ENCODE data around the gene TNRC6C. TPM values are rescaled to one million over a fixed set of nuclear protein-coding genes. Genes with fewer than 3 reads are reported as not detected.
A peak's percentile ranks its signal among the peaks of the same experiment; 100 is the strongest.

TNRC6C gene
- total and polyA plus RNA-seq, 2 donors: 11.8 to 12.0 TPM

GRCh38 chr17:77943971-77944370 is 14.5 kb upstream of the TNRC6C start:
- DNase-seq (ENCODE audit: low read depth in 6 of 9, low spot score in 9 of 9): no peak
- Histone ChIP-seq H3K27ac (ENCODE audit: low read depth in 1 of 2, low read length in 1 of 2) (no peak overlapping the region), H3K4me1 (ENCODE audit: control insufficient read depth in 2 of 2, insufficient read depth in 2 of 2, low read length in 2 of 2) (peaks cover 0 to 13% of the 10 kb centered on the region in 2 donors), H3K4me3 (ENCODE audit: low read length in 2 of 2) (no peak overlapping the region), H3K9me3 (ENCODE audit: control insufficient read depth in 2 of 2, insufficient read depth in 1 of 2, low read length in 1 of 2) (peaks cover 0 to 9% of the 10 kb centered on the region in 2 donors), H3K27me3 (ENCODE audit: control insufficient read depth in 2 of 2, insufficient read depth in 1 of 2, low read length in 1 of 2) (peaks cover 0 to 4% of the 10 kb centered on the region in 2 donors), H3K36me3 (ENCODE audit: control insufficient read depth in 2 of 2, insufficient read depth in 2 of 2, low read length in 1 of 2) (no peaks in the 10 kb centered on the region)
- WGBS: 94% methylated on average over 5 of the region's 5 CpGs

- Histone ChIP-seq H3K27me3 (ENCODE audit: control insufficient read depth in 2 of 2, insufficient read depth in 1 of 2, low read length in 1 of 2) (peaks cover 0 to 4% of the 10 kb centered on the region in 2 donors), H3K4me1 (ENCODE audit: control insufficient read depth in 2 of 2, insufficient read depth in 2 of 2, low read length in 2 of 2) (peaks cover 0 to 13% of the 10 kb centered on the region in 2 donors)
Observed at GRCh38 chr17:77944390-77945222, 13.9 kb upstream of the TNRC6C start.

GRCh38 chr17:77946900-77947645 is 11.4 kb upstream of the TNRC6C start:
- 95% methylated on average over 6 of the region's 6 CpGs for WGBS
- no peaks in the 10 kb centered on the region for H3K9me3 ChIP-seq (ENCODE audit: control insufficient read depth in 2 of 2, insufficient read depth in 1 of 2, low read length in 1 of 2)
- H3K36me3 ChIP-seq (ENCODE audit: control insufficient read depth in 2 of 2, insufficient read depth in 2 of 2, low read length in 1 of 2): no peaks in the 10 kb centered on the region
- H3K4me3 ChIP-seq (ENCODE audit: low read length in 2 of 2): no peak overlapping the region
- H3K27ac ChIP-seq (ENCODE audit: low read depth in 1 of 2, low read length in 1 of 2): no peak overlapping the region
- DNase-seq (ENCODE audit: low read depth in 6 of 9, low spot score in 9 of 9): no peak
- H3K27me3 ChIP-seq (ENCODE audit: control insufficient read depth in 2 of 2, insufficient read depth in 1 of 2, low read length in 1 of 2): peaks cover 0 to 5% of the 10 kb centered on the region in 2 donors
- peaks cover 0 to 10% of the 10 kb centered on the region in 2 donors for H3K4me1 ChIP-seq (ENCODE audit: control insufficient read depth in 2 of 2, insufficient read depth in 2 of 2, low read length in 2 of 2)

More at GRCh38 chr17:77944390-77945222, 13.9 kb upstream of the TNRC6C start:
- Histone ChIP-seq H3K9me3 (ENCODE audit: control insufficient read depth in 2 of 2, insufficient read depth in 1 of 2, low read length in 1 of 2) (peaks cover 0 to 9% of the 10 kb centered on the region in 2 donors), H3K4me3 (ENCODE audit: low read length in 2 of 2) (no peak overlapping the region), H3K27ac (ENCODE audit: low read depth in 1 of 2, low read length in 1 of 2) (no peak overlapping the region), H3K36me3 (ENCODE audit: control insufficient read depth in 2 of 2, insufficient read depth in 2 of 2, low read length in 1 of 2) (no peaks in the 10 kb centered on the region)
- WGBS: 93% methylated on average over 12 of the region's 12 CpGs
- no peak for DNase-seq (ENCODE audit: low read depth in 6 of 9, low spot score in 9 of 9)

- Histone ChIP-seq H3K36me3 (ENCODE audit: control insufficient read depth in 2 of 2, insufficient read depth in 2 of 2, low read length in 1 of 2) (no peaks in the 10 kb centered on the region), H3K27ac (ENCODE audit: low read depth in 1 of 2, low read length in 1 of 2) (no peak overlapping the region), H3K27me3 (ENCODE audit: control insufficient read depth in 2 of 2, insufficient read depth in 1 of 2, low read length in 1 of 2) (peaks cover 0 to 4% of the 10 kb centered on the region in 2 donors), H3K9me3 (ENCODE audit: control insufficient read depth in 2 of 2, insufficient read depth in 1 of 2, low read length in 1 of 2) (no peaks in the 10 kb centered on the region), H3K4me1 (ENCODE audit: control insufficient read depth in 2 of 2, insufficient read depth in 2 of 2, low read length in 2 of 2) (peaks cover 0 to 5% of the 10 kb centered on the region in 2 donors), H3K4me3 (ENCODE audit: low read length in 2 of 2) (no peak overlapping the region)
- DNase-seq (ENCODE audit: low read depth in 6 of 9, low spot score in 9 of 9): no peak
- WGBS: 79% methylated on average over 3 of the region's 3 CpGs
Observed at GRCh38 chr17:77948690-77949114, 9.8 kb upstream of the TNRC6C start.

- H3K4me1 ChIP-seq (ENCODE audit: control insufficient read depth in 2 of 2, insufficient read depth in 2 of 2, low read length in 2 of 2): peaks cover 0 to 5% of the 10 kb centered on the region in 2 donors
- H3K27me3 ChIP-seq (ENCODE audit: control insufficient read depth in 2 of 2, insufficient read depth in 1 of 2, low read length in 1 of 2): peaks cover 0 to 4% of the 10 kb centered on the region in 2 donors
- 93% methylated on average over 5 of the region's 5 CpGs for WGBS
- no peaks in the 10 kb centered on the region for H3K36me3 ChIP-seq (ENCODE audit: control insufficient read depth in 2 of 2, insufficient read depth in 2 of 2, low read length in 1 of 2)
- no peak overlapping the region for H3K27ac ChIP-seq (ENCODE audit: low read depth in 1 of 2, low read length in 1 of 2)
- no peaks in the 10 kb centered on the region for H3K9me3 ChIP-seq (ENCODE audit: control insufficient read depth in 2 of 2, insufficient read depth in 1 of 2, low read length in 1 of 2)
- no peak for DNase-seq (ENCODE audit: low read depth in 6 of 9, low spot score in 9 of 9)
- H3K4me3 ChIP-seq (ENCODE audit: low read length in 2 of 2): no peak overlapping the region
Observed at GRCh38 chr17:77951123-77951522, 7.4 kb upstream of the TNRC6C start.

GRCh38 chr17:77952368-77952767 is 6.1 kb upstream of the TNRC6C start:
- Histone ChIP-seq H3K9me3 (ENCODE audit: control insufficient read depth in 2 of 2, insufficient read depth in 1 of 2, low read length in 1 of 2) (no peaks in the 10 kb centered on the region), H3K36me3 (ENCODE audit: control insufficient read depth in 2 of 2, insufficient read depth in 2 of 2, low read length in 1 of 2) (no peaks in the 10 kb centered on the region), H3K4me1 (ENCODE audit: control insufficient read depth in 2 of 2, insufficient read depth in 2 of 2, low read length in 2 of 2) (peaks cover 6 to 14% of the 10 kb centered on the region in 2 donors), H3K4me3 (ENCODE audit: low read length in 2 of 2) (no peak overlapping the region), H3K27me3 (ENCODE audit: control insufficient read depth in 2 of 2, insufficient read depth in 1 of 2, low read length in 1 of 2) (peaks cover 0 to 4% of the 10 kb centered on the region in 2 donors), H3K27ac (ENCODE audit: low read depth in 1 of 2, low read length in 1 of 2) (no peak overlapping the region)
- WGBS: 93% methylated on average over 5 of the region's 5 CpGs
- DNase-seq (ENCODE audit: low read depth in 6 of 9, low spot score in 9 of 9): no peak

- Histone ChIP-seq H3K4me3 (ENCODE audit: low read length in 2 of 2) (peak overlapping the region; percentile 81 to 90), H3K27me3 (ENCODE audit: control insufficient read depth in 2 of 2, insufficient read depth in 1 of 2, low read length in 1 of 2) (no peaks in the 10 kb centered on the region), H3K27ac (ENCODE audit: low read depth in 1 of 2, low read length in 1 of 2) (peak overlapping the region; percentile 93), H3K9me3 (ENCODE audit: control insufficient read depth in 2 of 2, insufficient read depth in 1 of 2, low read length in 1 of 2) (no peaks in the 10 kb centered on the region), H3K36me3 (ENCODE audit: control insufficient read depth in 2 of 2, insufficient read depth in 2 of 2, low read length in 1 of 2) (no peaks in the 10 kb centered on the region), H3K4me1 (ENCODE audit: control insufficient read depth in 2 of 2, insufficient read depth in 2 of 2, low read length in 2 of 2) (peaks cover 20 to 31% of the 10 kb centered on the region in 2 donors)
- DNase-seq (ENCODE audit: low read depth in 6 of 9, low spot score in 9 of 9): peak in 7 of 9 donors; percentile 36 to 80 (median 53)
- WGBS: 6% methylated on average over 24 of the region's 24 CpGs
Observed at GRCh38 chr17:77957235-77957856, 1.2 kb upstream of the TNRC6C start.

GRCh38 chr17:77958716-77959125 is 218 bp downstream of the TNRC6C start:
- Histone ChIP-seq H3K9me3 (ENCODE audit: control insufficient read depth in 2 of 2, insufficient read depth in 1 of 2, low read length in 1 of 2) (no peaks in the 10 kb centered on the region), H3K4me3 (ENCODE audit: low read length in 2 of 2) (peak overlapping the region in 1 of 2 donors; percentile 90), H3K27me3 (ENCODE audit: control insufficient read depth in 2 of 2, insufficient read depth in 1 of 2, low read length in 1 of 2) (no peaks in the 10 kb centered on the region), H3K27ac (ENCODE audit: low read depth in 1 of 2, low read length in 1 of 2) (peak overlapping the region in 1 of 2 donors; percentile 94), H3K36me3 (ENCODE audit: control insufficient read depth in 2 of 2, insufficient read depth in 2 of 2, low read length in 1 of 2) (no peaks in the 10 kb centered on the region), H3K4me1 (ENCODE audit: control insufficient read depth in 2 of 2, insufficient read depth in 2 of 2, low read length in 2 of 2) (peaks cover 26 to 39% of the 10 kb centered on the region in 2 donors)
- peak in 1 of 9 donors; percentile 7 for DNase-seq (ENCODE audit: low read depth in 6 of 9, low spot score in 9 of 9)
- under 1% methylated on average over 79 of the region's 79 CpGs for WGBS

All from thymus (tissue), 11 donors.